IPS DF 4.7 (cell line): ENCODE measurements around the gene AGAP1.

Experiments used
- DNase-seq: peaks from one replicate; pipeline ENCODE4 v3.0.0-alpha.2; 2013; ENCODE audit warnings: low spot score; ENCODE audit errors: extremely low read depth

AGAP1 gene

DNA sequence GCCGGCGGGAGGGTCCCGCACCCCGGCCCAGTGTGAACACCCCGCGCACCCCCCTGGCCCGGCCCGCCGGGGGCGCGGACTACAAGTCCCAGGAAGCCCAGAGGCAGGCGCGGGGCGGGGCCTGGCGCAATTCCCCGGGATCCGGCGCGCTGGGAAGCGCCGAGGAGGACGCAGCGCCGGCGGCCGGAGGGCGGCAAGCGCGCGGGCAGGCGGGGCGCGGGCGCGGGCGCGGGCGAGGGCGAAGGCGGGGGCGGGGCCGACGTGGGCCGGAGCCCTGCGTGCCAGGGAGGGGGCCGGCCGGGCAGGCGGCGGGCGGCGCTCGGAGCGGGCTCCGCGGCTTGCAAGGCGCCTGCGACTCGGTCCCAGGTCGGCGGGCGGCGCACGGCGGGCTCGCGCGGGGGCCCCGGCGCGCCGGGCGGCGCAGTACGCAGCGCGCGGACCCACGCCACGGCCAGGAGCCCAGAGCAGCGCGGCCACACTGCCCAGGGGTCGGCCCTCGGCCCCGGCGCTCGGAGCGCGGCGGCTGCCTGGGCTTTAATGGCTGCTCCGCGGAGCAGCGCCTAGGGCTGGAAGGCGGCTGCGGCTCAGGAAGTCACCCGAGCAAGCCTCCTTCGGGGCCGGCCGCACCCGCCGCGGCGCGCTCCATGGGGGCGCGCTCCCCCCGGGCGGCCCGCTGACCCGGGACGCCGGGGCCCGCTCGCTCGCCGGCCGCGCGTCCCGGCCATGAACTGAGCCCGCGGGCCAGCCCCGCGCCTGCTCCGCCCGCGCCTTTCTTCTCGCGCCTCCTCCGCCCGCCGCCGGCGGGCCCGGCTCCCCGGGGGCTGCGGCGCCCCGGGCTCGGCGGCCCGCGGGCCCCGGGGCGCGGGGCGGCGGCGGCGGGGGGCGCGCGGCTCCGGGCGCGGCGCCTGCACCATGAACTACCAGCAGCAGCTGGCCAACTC, at the start of gene AGAP1:
AGAP1 (plus strand) TSS at position 269 of the 941 bp plus-strand sequence.
- DNase-seq = no peak

GRCh38 chr2:235444101-235444597, 49.7 kb upstream of the AGAP1 start:
- DNase-seq = no peak

DNA sequence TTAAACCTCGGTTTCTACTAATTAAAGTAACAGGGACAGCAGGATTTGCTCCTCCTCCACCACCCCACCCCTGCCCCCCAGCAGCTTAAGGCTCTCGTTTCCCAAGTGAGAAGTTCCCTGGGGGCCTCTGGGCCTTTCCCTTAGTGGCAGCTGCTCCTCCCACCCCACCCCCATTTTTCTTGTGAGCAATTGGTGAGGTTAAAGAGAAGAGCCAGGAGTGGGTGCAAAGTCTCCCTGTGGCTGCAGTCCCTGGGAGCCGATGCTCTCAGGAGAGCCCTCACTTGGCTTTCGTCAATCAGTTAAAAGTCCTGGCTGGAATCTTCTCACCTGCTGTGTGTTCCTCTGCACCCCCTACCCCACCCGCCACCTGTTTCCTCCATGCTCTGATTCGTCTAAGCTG, 48.7 kb upstream of the AGAP1 start:
- no peak for DNase-seq

DNA sequence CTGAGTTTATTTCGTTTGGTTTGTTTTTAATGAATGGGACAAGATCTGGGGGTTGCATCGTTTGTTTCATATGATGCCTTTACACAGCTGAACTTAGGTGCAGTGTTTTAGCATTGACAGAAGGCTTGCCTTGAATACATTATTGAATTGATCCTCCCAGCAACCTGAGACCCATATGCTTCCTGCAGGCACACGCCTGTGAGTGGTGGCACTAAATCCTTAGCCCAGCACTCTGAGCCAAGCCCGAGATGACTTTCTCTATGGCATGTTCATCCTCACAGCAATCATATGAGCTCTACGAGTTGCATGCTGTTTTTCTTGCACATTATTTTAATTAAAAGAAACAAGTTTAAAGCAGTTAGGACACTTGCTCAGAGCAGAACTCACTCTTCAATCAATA, 47.8 kb upstream of the AGAP1 start:
- DNase-seq = no peak

DNA sequence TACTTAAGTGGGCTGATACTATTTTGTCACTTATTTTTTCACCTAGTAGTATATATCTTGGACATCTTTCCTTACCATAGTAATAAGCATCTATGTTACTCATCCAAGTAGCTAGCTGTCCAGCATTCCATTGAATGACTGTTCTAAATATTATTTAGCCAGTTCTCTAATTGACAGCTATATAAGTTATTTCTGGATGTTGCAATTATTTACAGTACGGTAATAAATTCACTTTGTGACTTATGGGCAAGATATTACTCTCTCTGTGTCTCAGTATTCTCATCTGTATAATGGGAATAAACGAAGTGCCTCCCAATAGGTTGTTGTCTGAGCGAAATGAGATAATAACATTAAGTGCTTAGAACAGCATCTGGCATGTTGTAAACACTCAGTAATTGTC, 46.6 kb upstream of the AGAP1 start:
- DNase-seq = no peak

DNA sequence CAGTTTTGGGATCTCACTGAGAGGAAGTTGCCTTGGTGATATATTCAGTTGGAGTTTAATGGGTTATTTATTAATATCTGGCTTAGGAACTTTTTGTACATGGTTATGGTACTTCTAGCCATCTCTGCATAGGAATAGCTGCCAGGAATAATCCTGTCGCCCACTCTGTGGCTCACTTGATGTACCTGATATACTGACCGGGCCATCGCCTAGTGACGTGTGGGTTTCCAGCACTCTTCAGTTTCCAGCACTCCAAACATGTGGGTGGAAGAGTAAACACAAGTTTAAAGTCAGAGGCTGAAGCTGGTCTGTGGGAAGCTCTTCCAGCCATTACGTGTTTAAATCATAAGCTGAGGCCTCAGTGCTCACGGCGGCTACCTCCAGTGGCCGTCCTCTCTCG, 44.3 kb upstream of the AGAP1 start:
- no peak for DNase-seq

DNA sequence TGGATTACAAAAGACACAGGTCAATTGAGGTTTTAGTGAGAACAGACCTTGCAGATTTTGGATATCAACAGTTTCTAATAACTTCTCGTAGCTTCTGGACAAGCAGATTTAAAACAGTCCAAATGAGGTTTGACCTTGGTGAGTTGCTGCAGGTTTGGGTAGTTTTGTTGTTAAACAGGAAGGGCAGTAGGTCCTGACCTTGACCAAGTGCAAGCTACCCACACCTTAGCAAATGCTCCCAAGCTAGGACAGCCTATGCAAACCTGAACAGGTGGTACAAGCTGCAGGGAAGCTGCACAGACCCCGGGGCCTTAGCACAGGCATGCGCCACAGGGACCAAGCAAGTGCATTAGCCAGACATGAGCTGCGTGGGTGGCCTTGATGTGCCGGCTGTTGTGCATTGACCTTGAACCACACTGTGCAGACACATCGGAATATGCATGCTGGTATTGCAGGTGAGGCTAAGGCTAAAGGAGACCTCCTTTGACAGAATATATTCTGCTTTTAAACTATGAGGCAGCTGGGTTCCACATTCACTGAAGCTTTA, 40.2 kb upstream of the AGAP1 start:
- DNase-seq = no peak

DNA sequence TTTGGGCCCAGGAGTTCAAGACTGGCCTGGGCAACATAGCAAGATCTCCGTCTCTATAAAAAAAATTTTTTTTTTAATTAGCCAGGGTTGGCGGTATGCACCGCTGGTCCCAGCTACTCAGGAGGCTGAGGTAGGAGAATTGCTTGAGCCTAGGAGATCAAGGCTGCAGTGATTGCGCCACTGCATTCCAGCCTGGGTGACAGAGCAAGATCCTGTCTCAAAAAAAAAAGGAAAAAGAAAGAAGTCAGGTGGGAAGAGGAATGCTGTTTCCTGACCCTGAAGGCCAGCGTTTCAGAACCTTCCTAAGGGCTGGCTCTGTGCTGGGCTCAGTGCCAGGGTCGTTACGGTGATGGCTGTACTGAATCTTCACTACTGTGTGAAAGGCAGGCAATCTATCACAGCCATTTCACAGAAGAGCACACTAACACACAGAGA, 35.0 kb upstream of the AGAP1 start:
- DNase-seq = no peak

GRCh38 chr2:235460548-235461047, 33.2 kb upstream of the AGAP1 start:
- DNase-seq = no peak

DNA sequence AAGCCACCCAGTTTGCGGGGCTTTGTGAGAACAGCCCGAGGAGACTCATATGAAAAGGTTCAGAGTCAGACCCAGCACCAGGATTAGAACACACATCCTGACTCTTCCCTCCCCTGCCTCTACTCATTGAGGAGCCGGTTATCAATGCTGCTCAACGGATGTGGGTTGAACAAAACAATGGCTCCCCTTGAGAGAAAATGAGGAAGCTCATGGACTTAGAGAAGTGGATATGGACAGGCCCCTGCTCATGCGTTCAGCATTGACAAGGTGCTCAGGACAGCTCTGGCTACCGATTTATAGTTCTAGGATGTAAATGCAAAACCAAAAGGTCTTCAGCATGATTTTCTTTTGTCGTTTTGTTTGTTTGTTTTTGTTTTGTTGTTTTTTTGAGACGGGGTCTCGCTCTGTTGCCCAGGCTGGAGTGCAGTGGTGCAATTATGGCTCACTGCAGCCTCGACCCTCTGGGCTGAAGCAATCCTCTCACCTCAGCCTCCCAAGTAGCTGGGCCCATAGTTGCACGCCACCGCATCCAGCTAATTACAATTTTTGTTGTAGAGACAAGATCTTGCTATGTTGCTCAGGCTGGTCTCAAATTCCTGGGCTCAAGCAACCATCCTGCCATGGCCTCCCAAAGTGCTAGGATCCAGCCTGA, 32.0 kb upstream of the AGAP1 start:
- DNase-seq = no peak

DNA sequence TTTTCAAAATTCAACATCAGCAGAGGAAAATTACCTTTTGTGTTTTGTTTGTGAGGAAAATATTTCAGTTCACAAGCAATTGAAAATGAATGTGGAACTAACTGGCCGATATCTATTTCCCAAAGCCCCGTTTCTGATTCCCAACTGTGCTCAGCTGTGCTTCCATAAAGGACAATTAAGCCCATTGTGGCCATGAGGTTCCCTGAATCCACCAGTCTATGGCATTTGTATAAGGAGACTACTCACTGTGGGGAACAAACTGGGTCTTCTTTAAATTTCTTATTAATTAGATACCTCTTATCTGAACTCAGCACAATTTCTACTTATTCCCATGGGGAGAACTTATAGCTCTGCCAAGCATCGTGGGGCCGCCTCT, 31.4 kb upstream of the AGAP1 start:
- DNase-seq = no peak

GRCh38 chr2:235463893-235464292, 29.9 kb upstream of the AGAP1 start:
- no peak for DNase-seq

GRCh38 chr2:235467588-235467987, 26.3 kb upstream of the AGAP1 start:
- no peak for DNase-seq

DNA sequence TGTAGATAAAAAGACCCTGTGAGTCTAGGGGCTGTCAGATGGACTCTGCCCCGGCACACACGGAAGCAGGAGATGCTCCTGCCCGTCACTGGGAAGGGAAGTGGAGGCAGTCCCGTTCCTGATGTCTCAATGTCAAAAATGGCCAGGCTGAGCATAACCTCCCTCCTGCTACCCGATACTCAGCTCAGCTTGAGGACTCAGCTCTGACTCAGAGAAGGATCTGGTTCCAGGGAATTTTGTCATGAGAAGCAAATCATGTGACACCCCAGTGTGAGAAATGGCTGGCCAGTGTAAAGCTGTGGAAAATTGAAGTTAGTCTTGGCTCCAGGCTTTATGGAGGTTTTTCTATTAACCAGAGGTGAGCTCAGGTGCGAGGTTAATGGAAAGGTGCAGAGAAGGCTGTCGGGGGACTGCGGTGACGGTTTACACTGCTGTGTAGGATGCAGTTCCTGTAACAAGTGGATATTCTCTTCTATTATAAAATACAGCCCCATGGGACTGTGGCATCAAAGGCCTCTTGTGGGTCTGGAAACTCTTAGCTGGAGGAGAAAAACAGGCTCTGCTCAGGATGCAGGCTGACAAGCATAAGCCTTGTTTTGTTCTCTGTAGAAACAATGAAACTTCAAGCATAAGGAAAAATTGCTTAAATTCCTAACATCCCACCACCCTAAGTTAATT, 24.7 kb upstream of the AGAP1 start:
- no peak for DNase-seq

DNA sequence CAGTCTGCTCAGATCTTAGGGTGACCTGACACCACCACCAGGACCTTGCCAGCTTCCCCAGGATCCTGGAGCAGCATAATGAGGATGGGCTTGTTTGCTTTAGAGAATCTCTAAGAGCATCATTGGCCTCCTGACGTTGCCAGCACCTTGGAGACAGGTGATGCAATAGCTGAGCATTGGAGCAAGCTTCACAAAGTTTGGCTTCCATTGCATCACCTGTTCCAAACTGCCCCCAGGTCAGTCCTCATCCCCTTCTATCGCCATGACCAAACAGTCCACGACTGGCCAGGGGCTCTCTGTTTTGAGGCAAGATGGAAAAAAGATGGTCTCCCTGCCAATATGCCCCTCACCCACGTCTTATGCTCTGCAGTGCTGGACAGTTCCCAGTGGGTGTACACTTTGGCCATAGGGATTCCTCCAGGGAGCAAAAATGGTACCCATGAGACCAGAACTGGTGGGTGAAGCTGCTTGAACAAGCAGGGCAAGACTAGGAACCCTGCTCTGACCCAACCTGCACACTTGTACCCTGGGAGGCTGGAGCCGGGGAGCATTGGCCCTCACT, 22.6 kb upstream of the AGAP1 start:
- no peak for DNase-seq

GRCh38 chr2:235472443-235472842, 21.4 kb upstream of the AGAP1 start:
- DNase-seq = no peak

DNA sequence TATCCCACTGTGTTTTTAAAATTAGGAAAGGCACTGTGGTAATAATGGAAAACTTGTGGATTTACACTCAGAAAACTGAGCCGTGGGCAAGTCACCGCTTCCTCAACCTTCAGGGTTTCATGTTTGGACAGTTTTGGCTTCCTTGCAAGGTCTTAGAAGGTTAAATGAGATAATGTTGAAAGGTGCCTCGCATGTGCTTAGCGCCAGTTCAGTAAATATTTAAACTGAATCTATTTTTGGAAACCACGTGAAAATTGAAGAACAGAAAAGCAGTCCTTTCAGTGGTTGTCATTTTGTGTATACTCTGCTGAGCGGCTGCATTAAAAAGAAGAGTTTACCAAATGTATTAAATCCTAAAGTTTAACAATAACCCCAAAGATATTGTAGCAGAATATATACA, 15.2 kb upstream of the AGAP1 start:
- no peak for DNase-seq

- no peak for DNase-seq
Measured at GRCh38 chr2:235479604-235480003, 14.2 kb upstream of the AGAP1 start.

GRCh38 chr2:235480614-235481013, 13.2 kb upstream of the AGAP1 start:
- no peak for DNase-seq

GRCh38 chr2:235483313-235483712, 10.5 kb upstream of the AGAP1 start:
- DNase-seq = no peak

GRCh38 chr2:235485362-235485761, 8.5 kb upstream of the AGAP1 start:
- no peak for DNase-seq
